ENCODE results near the gene BDKRB1. TPM values are rescaled to one million over a fixed set of nuclear protein-coding genes. Genes with fewer than 3 reads are reported as not detected.

Gene BDKRB1
- total RNA-seq, 1 experiment from 2014 or later, result 0.11 TPM

GRCh38 chr14:96214793-96215192 lies 41.2 kb upstream of the BDKRB1 start (continued):
- TF ChIP-seq ZNF532 (CRISPR knock-in tag; IDR thresholded peaks at IDR 0.05; ENCODE audit: borderline replicate concordance), result no peak
- TF ChIP-seq E2F5 (CRISPR knock-in tag; IDR thresholded peaks at IDR 0.05), result no peak
- no peak for TF ChIP-seq IRF2 (CRISPR knock-in tag; IDR thresholded peaks at IDR 0.05; ENCODE audit: borderline replicate concordance, low read depth)
- TF ChIP-seq E2F1 (CRISPR knock-in tag; IDR thresholded peaks at IDR 0.05), result no peak
- no peak for TF ChIP-seq SMAD3 (CRISPR knock-in tag; IDR thresholded peaks at IDR 0.05; ENCODE audit: borderline replicate concordance)
- no peak for TF ChIP-seq CTCF (IDR thresholded peaks at IDR 0.05)
- TF ChIP-seq MAX (CRISPR knock-in tag; IDR thresholded peaks at IDR 0.05), result no peak
- no peak for TF ChIP-seq IRF1 (CRISPR knock-in tag; IDR thresholded peaks at IDR 0.05)

GRCh38 chr14:96215452-96216244 lies 40.4 kb upstream of the BDKRB1 start:
- POLR2A ChIA-PET, result no interaction called here
- peaks cover 6% of the 10 kb centered on the region; the same call in 1 of the 2 replicates for H3K36me3 Mint-ChIP-seq
- TF ChIP-seq TEAD1 (CRISPR knock-in tag; IDR thresholded peaks at IDR 0.05) (no peak), TEAD4 (CRISPR knock-in tag; IDR thresholded peaks at IDR 0.05) (no peak)

GRCh38 chr14:96216627-96217026 lies 39.4 kb upstream of the BDKRB1 start:
- ChIA-PET POLR2A (no interaction called here), CTCF (no interaction called here)
- no peaks in the 10 kb centered on the region for H3K4me1 Mint-ChIP-seq
- DNase-seq (ENCODE audit: low spot score) (no peak), ATAC-seq (no peak)
- TF ChIP-seq NR3C1 (CRISPR knock-in tag; conservative IDR thresholded peaks at IDR 0.05; ENCODE audit: low read depth) (no peak), E2F1 (CRISPR knock-in tag; IDR thresholded peaks at IDR 0.05) (no peak), ZNF219 (CRISPR knock-in tag; IDR thresholded peaks at IDR 0.05; ENCODE audit: borderline replicate concordance) (no peak)
- H3K27me3 Mint-ChIP-seq (ENCODE audit: low read depth), result no peaks in the 10 kb centered on the region; the same call in 1 of the 2 replicates
- no peak overlapping the region for H3K27ac Mint-ChIP-seq
- H3K4me3 Mint-ChIP-seq, result no peak overlapping the region
- peaks cover 9% of the 10 kb centered on the region for H3K9me3 Mint-ChIP-seq
- peaks cover 5% of the 10 kb centered on the region; the same call in 1 of the 2 replicates for H3K36me3 Mint-ChIP-seq

More at GRCh38 chr14:96215452-96216244, 40.4 kb upstream of the BDKRB1 start:
- Mint-ChIP-seq H3K27ac (no peak overlapping the region), H3K27me3 (ENCODE audit: low read depth) (no peaks in the 10 kb centered on the region; the same call in 1 of the 2 replicates), H3K4me3 (no peak overlapping the region), H3K4me1 (no peaks in the 10 kb centered on the region), H3K9me3 (peaks cover 15% of the 10 kb centered on the region)
- CTCF ChIA-PET, result no interaction called here
- DNase-seq (ENCODE audit: low spot score) (no peak), ATAC-seq (no peak)

Data from WTC11 (cell line).